Subcutaneous abdominal adipose tissue (tissue), 5 donors: ENCODE data around the gene HDAC11.

Experiments
- H3K27ac ChIP-seq: one replicate; pipeline ENCODE4 v1.7.0; 2013; ENCODE audit warnings: low read depth, mild to moderate bottlenecking, inconsistent platforms, low read length, moderate library complexity
- H3K27me3 ChIP-seq, 5 donors: one replicate each; pipeline ENCODE4 v1.7.0; 2013; ENCODE audit warnings: low read length in 5 of 5, inconsistent platforms in 1 of 5; ENCODE audit not compliant: control insufficient read depth in 5 of 5, insufficient read depth in 4 of 5
- H3K36me3 ChIP-seq, 5 donors: one replicate each; pipeline ENCODE4 v1.7.0; 2013; ENCODE audit warnings: low read length in 5 of 5; ENCODE audit not compliant: control insufficient read depth in 5 of 5, insufficient read depth in 5 of 5
- H3K4me1 ChIP-seq, 5 donors: one replicate each; pipeline ENCODE4 v1.7.0; 2013; ENCODE audit warnings: low read length in 5 of 5, mild to moderate bottlenecking in 3 of 5, moderate library complexity in 1 of 5; ENCODE audit not compliant: control insufficient read depth in 5 of 5, insufficient read depth in 5 of 5
- H3K4me3 ChIP-seq, 5 donors: one replicate each; pipeline ENCODE4 v1.7.0; 2013; ENCODE audit warnings: low read length in 5 of 5, low read depth in 1 of 5
- H3K9ac ChIP-seq, 5 donors: one replicate each; pipeline ENCODE4 v1.7.0; 2013; ENCODE audit warnings: low read length in 5 of 5, mild to moderate bottlenecking in 4 of 5, moderate library complexity in 3 of 5
- H3K9me3 ChIP-seq, 5 donors: one replicate each; pipeline ENCODE4 v1.7.0; 2013; ENCODE audit warnings: low read length in 5 of 5; ENCODE audit not compliant: control insufficient read depth in 5 of 5
- donor health status: healthy.
- donor health status: healthy.
- donor health status: healthy.
- donor health status: healthy.
- donor health status: healthy.

Gene HDAC11

GRCh38 chr3:13506239-13506638 lies 26.1 kb downstream of the HDAC11 start:
- H3K4me1 ChIP-seq: peaks cover 2 to 33% (median 11%) of the 10 kb centered on the region in 5 donors
- no peak overlapping the region for H3K27ac ChIP-seq
- no peak overlapping the region for H3K4me3 ChIP-seq
- no peaks in the 10 kb centered on the region for H3K27me3 ChIP-seq
- no peak overlapping the region for H3K9ac ChIP-seq
- peaks cover 0 to 22% (median 3%) of the 10 kb centered on the region in 5 donors for H3K36me3 ChIP-seq
- no peaks in the 10 kb centered on the region for H3K9me3 ChIP-seq

DNA sequence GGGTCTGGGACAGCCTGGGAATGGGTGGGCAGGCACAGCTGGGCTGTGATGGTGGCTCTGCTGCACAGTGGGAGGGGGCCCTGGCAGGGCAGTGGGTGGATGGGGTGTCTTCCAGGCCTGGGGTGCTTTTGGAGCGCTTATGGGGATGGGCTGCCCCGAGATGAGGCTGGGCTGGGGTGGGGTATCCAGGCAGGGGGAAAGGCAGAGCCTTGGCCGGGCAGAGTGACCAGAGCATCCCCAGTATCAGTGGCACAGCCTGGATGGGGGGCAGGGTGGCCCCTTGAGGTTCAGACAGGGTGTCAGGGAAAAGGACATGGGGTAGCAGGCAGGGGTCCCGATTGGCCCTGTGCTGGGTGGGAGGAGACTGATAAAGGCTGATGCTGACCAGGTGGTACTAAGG lies 26.6 kb downstream of the HDAC11 start:
- H3K9me3 ChIP-seq: no peaks in the 10 kb centered on the region
- H3K4me1 ChIP-seq: peaks cover 2 to 35% (median 11%) of the 10 kb centered on the region in 5 donors
- H3K27me3 ChIP-seq: no peaks in the 10 kb centered on the region
- H3K9ac ChIP-seq: no peak overlapping the region
- H3K4me3 ChIP-seq: no peak overlapping the region
- H3K36me3 ChIP-seq: peaks cover 0 to 22% (median 3%) of the 10 kb centered on the region in 5 donors
- no peak overlapping the region for H3K27ac ChIP-seq

- Histone ChIP-seq H3K36me3 (peaks cover 0 to 18% (median 3%) of the 10 kb centered on the region in 5 donors), H3K9me3 (no peaks in the 10 kb centered on the region), H3K27ac (peak overlapping the region; percentile 37), H3K4me1 (peaks cover 2 to 35% (median 11%) of the 10 kb centered on the region in 5 donors), H3K27me3 (no peaks in the 10 kb centered on the region), H3K4me3 (no peak overlapping the region), H3K9ac (no peak overlapping the region)
These were observed 27.1 kb downstream of the HDAC11 start for GRCh38 chr3:13507247-13507569.

DNA sequence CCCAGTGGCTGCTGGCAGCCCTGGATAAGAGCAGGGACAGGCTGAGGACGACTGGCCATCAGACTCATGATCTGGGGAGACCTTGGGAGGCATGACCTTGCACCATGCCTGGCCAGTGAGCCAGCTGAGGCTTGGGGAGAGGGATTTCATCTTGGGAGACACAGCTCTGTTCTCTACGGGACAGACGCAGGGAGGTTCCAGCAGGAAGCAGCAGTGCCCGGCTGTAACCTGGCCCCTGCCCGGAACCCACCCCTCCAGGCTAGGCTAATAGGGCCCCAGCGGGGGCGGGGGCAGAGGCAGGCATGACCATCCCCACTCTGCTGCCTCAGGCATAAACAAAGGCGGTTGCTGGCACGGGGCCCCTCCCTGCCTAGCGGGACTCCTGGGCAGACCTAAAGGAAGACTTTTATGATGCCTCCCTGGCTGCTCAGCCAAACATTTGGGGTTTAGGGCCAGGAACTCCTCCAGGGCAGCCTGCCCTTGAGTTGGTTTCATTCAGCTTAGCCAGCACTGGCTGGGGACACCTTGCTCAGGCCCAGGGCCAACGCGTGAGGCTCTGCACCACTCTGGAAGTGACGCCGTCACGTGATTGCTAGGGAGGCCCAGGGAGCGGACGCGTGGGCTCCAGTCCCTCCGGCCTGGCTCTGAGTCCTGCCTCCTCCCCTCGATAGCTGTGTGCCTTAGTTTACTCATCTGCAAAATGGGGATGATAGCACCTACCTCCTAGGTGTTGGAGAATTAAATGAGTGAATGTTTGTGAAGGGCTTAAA lies 27.6 kb downstream of the HDAC11 start:
- Histone ChIP-seq H3K4me3 (no peak overlapping the region), H3K36me3 (peaks cover 0 to 18% (median 2%) of the 10 kb centered on the region in 5 donors), H3K9me3 (no peaks in the 10 kb centered on the region), H3K27me3 (no peaks in the 10 kb centered on the region), H3K4me1 (peaks cover 2 to 40% (median 14%) of the 10 kb centered on the region in 5 donors), H3K9ac (no peak overlapping the region), H3K27ac (peak overlapping the region; percentile 37)

DNA sequence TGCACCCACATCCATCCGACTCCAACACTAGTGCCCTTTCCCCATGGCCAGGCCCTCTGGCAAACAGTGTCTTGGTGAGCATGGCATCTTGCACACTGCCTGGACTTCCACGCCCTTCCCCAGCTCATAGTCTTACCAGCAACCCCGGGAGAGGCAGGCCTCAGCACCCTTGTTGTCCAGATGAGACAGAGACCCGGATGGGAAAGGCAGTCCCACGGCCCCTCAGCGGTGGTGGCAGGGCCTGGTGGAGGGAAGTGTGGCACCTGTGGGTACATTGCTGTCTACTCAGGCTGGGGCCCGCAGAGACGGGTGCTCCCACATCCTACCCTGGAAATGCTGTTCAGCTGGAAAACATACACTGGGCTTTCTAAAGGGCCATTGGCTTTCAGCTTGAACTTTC lies 28.4 kb downstream of the HDAC11 start:
- Histone ChIP-seq H3K9me3 (no peaks in the 10 kb centered on the region), H3K4me1 (peaks cover 3 to 47% (median 20%) of the 10 kb centered on the region in 5 donors), H3K36me3 (peaks cover 0 to 14% (median 0%) of the 10 kb centered on the region in 5 donors), H3K9ac (no peak overlapping the region), H3K4me3 (no peak overlapping the region), H3K27ac (no peak overlapping the region), H3K27me3 (no peaks in the 10 kb centered on the region)

GRCh38 chr3:13509059-13509815 lies 29.1 kb downstream of the HDAC11 start:
- Histone ChIP-seq H3K36me3 (peaks cover 0 to 8% (median 0%) of the 10 kb centered on the region in 5 donors), H3K27me3 (no peaks in the 10 kb centered on the region), H3K4me1 (peaks cover 3 to 55% (median 24%) of the 10 kb centered on the region in 5 donors), H3K4me3 (no peak overlapping the region), H3K9me3 (no peaks in the 10 kb centered on the region), H3K27ac (no peak overlapping the region), H3K9ac (no peak overlapping the region)

GRCh38 chr3:13509816-13510192 lies 29.7 kb downstream of the HDAC11 start:
- no peak overlapping the region for H3K27ac ChIP-seq
- H3K9me3 ChIP-seq: no peaks in the 10 kb centered on the region
- H3K36me3 ChIP-seq: peaks cover 0 to 3% (median 0%) of the 10 kb centered on the region in 5 donors
- H3K9ac ChIP-seq: no peak overlapping the region
- no peak overlapping the region for H3K4me3 ChIP-seq
- H3K4me1 ChIP-seq: peaks cover 3 to 54% (median 28%) of the 10 kb centered on the region in 5 donors
- no peaks in the 10 kb centered on the region for H3K27me3 ChIP-seq

DNA sequence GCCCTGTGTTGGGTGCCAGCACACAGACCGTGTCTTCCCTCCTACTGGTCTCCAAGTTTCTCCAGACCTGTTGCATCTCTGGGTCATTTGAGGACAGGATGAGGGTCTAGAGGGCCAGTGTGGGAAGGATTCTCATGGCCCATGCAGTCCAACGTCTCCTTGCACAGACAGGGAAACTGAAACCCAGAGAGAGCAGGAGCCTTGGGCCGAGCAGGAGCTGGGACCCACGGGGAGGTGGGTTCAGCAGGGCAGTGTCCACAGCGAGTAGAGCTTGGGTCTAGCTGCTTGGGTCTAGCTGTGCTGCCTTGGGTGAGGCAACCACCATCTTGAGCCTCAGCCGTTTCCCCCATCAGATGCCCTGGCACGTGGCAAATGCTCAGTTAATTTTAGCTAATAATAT lies 32.3 kb downstream of the HDAC11 start:
- Histone ChIP-seq H3K27me3 (no peaks in the 10 kb centered on the region), H3K4me1 (peaks cover 8 to 65% (median 42%) of the 10 kb centered on the region in 5 donors), H3K36me3 (no peaks in the 10 kb centered on the region), H3K27ac (peak overlapping the region; percentile 24), H3K4me3 (no peak overlapping the region), H3K9me3 (no peaks in the 10 kb centered on the region), H3K9ac (peak overlapping the region in 1 of 5 donors; percentile 16)

DNA sequence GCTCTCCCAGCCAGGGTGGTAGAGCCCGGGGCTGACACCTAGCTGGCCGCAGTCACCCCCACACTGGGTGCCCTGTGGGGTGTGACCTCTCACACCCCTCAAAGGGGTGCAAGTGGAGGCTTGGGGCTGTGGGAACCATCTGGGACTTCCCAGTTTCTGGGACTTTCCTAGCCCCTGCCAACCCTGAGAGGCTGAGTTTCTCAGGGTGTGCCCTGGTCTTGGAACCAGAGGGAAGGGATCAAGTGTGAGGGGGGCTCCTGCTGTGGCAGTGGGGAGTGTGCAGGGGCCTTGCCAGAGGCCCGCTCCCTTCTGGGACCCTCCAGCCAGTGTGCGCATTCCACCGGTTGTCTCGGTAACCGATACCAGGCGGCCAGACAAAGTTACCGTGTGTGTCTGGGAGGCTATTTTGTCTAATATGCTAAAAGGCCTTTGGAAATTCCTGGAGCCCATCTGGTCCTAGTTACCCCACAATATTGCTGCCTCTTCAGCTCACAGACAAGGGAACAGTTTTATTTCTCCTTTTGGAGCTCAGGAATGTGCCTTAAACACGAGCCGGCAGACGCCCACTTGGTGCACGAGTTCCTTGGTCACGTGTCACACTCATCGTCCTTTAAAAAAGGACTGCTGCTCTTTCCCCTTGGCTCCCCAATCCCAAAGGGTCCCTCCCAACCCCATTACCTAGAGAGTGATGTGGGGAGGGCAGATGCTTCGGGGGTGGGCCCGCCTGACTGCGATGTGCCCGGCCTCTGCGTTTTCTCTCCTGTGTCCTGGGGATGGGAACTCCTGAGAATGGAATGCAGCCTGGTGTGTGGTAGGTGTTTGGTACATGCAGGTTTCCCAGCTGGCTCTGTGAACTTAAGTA lies 33.2 kb downstream of the HDAC11 start:
- Histone ChIP-seq H3K4me1 (peaks cover 12 to 65% (median 43%) of the 10 kb centered on the region in 5 donors), H3K27ac (peak overlapping the region; percentile 24), H3K9me3 (no peaks in the 10 kb centered on the region), H3K4me3 (no peak overlapping the region), H3K9ac (peak overlapping the region in 2 of 5 donors; percentile 16 to 28), H3K36me3 (no peaks in the 10 kb centered on the region), H3K27me3 (no peaks in the 10 kb centered on the region)
